ENCODE results near the gene NEUROD1. TPM values are rescaled to one million over a fixed set of nuclear protein-coding genes. Genes with fewer than 3 reads are reported as not detected.

Gene NEUROD1
- total and polyA plus RNA-seq, 9 of the 15 experiments (the other 6 are each of a cell fraction or from before 2014, with no cell fraction given), result not detected

DNA sequence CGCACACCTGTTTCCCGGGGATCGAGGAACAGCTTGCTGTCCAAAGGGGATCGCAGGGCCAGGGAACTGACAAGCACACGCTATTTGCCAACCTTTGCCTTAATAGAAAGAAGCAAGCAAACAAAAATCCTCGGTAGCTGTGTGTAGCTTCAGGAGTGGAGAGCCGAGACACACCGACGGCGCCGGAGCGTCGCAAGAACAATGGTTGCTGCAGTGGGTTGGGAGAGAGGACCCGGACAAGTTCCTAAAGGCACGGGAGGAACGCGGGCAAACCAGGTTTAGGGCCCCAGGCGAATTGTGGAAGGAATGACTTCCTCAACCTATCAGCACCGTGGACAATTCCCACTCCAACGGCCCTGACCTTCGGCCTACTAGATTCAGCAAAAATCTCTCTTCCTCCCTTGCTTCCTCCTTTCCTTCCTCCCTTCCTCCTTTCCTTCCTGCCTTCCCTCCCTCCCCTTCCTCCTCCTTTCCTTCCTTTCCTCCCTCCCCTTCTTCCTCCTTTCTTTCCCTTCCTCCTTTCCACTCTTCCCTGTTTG, 4.9 kb upstream of the NEUROD1 start (continued):
- TF ChIP-seq, protein P1, sequence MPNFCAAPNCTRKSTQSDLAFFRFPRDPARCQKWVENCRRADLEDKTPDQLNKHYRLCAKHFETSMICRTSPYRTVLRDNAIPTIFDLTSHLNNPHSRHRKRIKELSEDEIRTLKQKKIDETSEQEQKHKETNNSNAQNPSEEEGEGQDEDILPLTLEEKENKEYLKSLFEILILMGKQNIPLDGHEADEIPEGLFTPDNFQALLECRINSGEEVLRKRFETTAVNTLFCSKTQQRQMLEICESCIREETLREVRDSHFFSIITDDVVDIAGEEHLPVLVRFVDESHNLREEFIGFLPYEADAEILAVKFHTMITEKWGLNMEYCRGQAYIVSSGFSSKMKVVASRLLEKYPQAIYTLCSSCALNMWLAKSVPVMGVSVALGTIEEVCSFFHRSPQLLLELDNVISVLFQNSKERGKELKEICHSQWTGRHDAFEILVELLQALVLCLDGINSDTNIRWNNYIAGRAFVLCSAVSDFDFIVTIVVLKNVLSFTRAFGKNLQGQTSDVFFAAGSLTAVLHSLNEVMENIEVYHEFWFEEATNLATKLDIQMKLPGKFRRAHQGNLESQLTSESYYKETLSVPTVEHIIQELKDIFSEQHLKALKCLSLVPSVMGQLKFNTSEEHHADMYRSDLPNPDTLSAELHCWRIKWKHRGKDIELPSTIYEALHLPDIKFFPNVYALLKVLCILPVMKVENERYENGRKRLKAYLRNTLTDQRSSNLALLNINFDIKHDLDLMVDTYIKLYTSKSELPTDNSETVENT (CRISPR knock-in tag; IDR thresholded peaks at IDR 0.05), result no peak
- TF ChIP-seq, protein P2, sequence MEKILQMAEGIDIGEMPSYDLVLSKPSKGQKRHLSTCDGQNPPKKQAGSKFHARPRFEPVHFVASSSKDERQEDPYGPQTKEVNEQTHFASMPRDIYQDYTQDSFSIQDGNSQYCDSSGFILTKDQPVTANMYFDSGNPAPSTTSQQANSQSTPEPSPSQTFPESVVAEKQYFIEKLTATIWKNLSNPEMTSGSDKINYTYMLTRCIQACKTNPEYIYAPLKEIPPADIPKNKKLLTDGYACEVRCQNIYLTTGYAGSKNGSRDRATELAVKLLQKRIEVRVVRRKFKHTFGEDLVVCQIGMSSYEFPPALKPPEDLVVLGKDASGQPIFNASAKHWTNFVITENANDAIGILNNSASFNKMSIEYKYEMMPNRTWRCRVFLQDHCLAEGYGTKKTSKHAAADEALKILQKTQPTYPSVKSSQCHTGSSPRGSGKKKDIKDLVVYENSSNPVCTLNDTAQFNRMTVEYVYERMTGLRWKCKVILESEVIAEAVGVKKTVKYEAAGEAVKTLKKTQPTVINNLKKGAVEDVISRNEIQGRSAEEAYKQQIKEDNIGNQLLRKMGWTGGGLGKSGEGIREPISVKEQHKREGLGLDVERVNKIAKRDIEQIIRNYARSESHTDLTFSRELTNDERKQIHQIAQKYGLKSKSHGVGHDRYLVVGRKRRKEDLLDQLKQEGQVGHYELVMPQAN (IDR thresholded peaks at IDR 0.05; ENCODE audit: borderline replicate concordance), result no peak
- TF ChIP-seq EHMT2 (IDR thresholded peaks at IDR 0.05) (peak; percentile 95), NFRKB (IDR thresholded peaks at IDR 0.05; ENCODE audit: low read depth) (no peak), IFI16 (CRISPR knock-in tag; IDR thresholded peaks at IDR 0.05) (no peak), ZBTB40 (IDR thresholded peaks at IDR 0.05) (no peak), ZBTB40 (CRISPR knock-in tag; IDR thresholded peaks at IDR 0.05) (no peak), MYBL2 (IDR thresholded peaks at IDR 0.05; ENCODE audit: low read depth) (no peak), MYBL2 (CRISPR knock-in tag; IDR thresholded peaks at IDR 0.05; ENCODE audit: borderline replicate concordance) (no peak), ARID2 (IDR thresholded peaks at IDR 0.05) (no peak), BRCA1 (IDR thresholded peaks at IDR 0.05) (no peak), BRCA1 (CRISPR knock-in tag; IDR thresholded peaks at IDR 0.05) (no peak), STAT5B (CRISPR knock-in tag; IDR thresholded peaks at IDR 0.05) (no peak), MIER1 (IDR thresholded peaks at IDR 0.05; ENCODE audit: low read depth) (peak; percentile 82), SAP30 (IDR thresholded peaks at IDR 0.05; ENCODE audit: borderline replicate concordance, insufficient read depth, low read depth, low read length, poor library complexity, severe bottlenecking) (no peak), ZBTB8A (IDR thresholded peaks at IDR 0.05; ENCODE audit: partially characterized antibody) (no peak)
